Liver (tissue), 9 donors: ENCODE data around the gene SUCLA2. TPM values are rescaled to one million over a fixed set of nuclear protein-coding genes. Genes with fewer than 3 reads are reported as not detected.

Source experiments
- DNase-seq: peaks from one replicate; pipeline ENCODE4 v3.0.0-alpha.2; 2017; ENCODE audit warnings: low spot score
- H3K27ac ChIP-seq, 2 donors: one replicate each; pipeline ENCODE4 v1.7.0; 2013; ENCODE audit warnings: inconsistent platforms in 2 of 2, low read length in 2 of 2, control low read depth in 1 of 2, low read depth in 1 of 2, mild to moderate bottlenecking in 1 of 2
- H3K27me3 ChIP-seq, 4 donors: one replicate each; pipeline versions ENCODE4 v1.6.1 to v1.7.0; 2013; ENCODE audit warnings: low read length in 3 of 4, inconsistent platforms in 1 of 4, mild to moderate bottlenecking in 1 of 4, moderate library complexity in 1 of 4; ENCODE audit not compliant: control insufficient read depth in 4 of 4, insufficient read depth in 4 of 4
- H3K36me3 ChIP-seq, 4 donors: one replicate each; pipeline versions ENCODE4 v1.6.1 to v1.7.0; 2013; ENCODE audit warnings: low read length in 3 of 4, mild to moderate bottlenecking in 3 of 4, low read depth in 1 of 4, moderate library complexity in 1 of 4; ENCODE audit not compliant: control insufficient read depth in 4 of 4, insufficient read depth in 3 of 4
- H3K4me1 ChIP-seq, 4 donors: one replicate each; pipeline versions ENCODE4 v1.6.1 to v1.7.0; 2013; ENCODE audit warnings: low read length in 3 of 4, mild to moderate bottlenecking in 3 of 4, moderate library complexity in 1 of 4; ENCODE audit not compliant: control insufficient read depth in 4 of 4, insufficient read depth in 4 of 4
- H3K4me3 ChIP-seq, 3 donors: one replicate each; pipeline versions ENCODE4 v1.6.1 to v1.7.0; 2013; ENCODE audit warnings: low read length in 3 of 3, control low read depth in 1 of 3, low read depth in 1 of 3, mild to moderate bottlenecking in 1 of 3
- H3K9ac ChIP-seq, 2 donors: one replicate each; pipeline ENCODE4 v1.7.0; 2013; ENCODE audit warnings: low read length in 2 of 2, mild to moderate bottlenecking in 2 of 2, moderate library complexity in 2 of 2, control low read depth in 1 of 2, low read depth in 1 of 2
- H3K9me3 ChIP-seq, 4 donors: one replicate each; pipeline versions ENCODE4 v1.6.1 to v1.7.0; 2013; ENCODE audit warnings: low read length in 3 of 4; ENCODE audit not compliant: control insufficient read depth in 4 of 4
- EGR1 ChIP-seq, 2 donors: IDR thresholded peaks; 2 replicates each; pipeline ENCODE4 v1.6.1; 2016 to 2018; ENCODE audit warnings: antibody characterized with exemption in 2 of 2, low read depth in 2 of 2
- FOXA1 ChIP-seq: IDR thresholded peaks from 2 replicates; pipeline ENCODE4 v1.6.1; 2016; ENCODE audit warnings: antibody characterized with exemption
- FOXA2 ChIP-seq: IDR thresholded peaks from 2 replicates; pipeline ENCODE4 v1.6.1; 2016; ENCODE audit warnings: antibody characterized with exemption
- GABPA ChIP-seq, 2 donors: IDR thresholded peaks in 1 of 2; conservative IDR thresholded peaks in 1 of 2; 2 replicates each; pipeline ENCODE4 v1.6.1; 2016; ENCODE audit warnings: antibody characterized with exemption in 2 of 2, mild to moderate bottlenecking in 1 of 2, moderate library complexity in 1 of 2
- HNF4A ChIP-seq, 2 donors: conservative IDR thresholded peaks; 2 replicates each; pipeline ENCODE4 v1.6.1; 2016; ENCODE audit warnings: antibody characterized with exemption in 2 of 2, mild to moderate bottlenecking in 2 of 2
- HNF4G ChIP-seq: IDR thresholded peaks from 2 replicates; pipeline ENCODE4 v1.6.1; 2016; ENCODE audit warnings: antibody characterized with exemption
- JUND ChIP-seq, 2 donors: IDR thresholded peaks; 2 replicates each; pipeline ENCODE4 v1.6.1; 2016; ENCODE audit warnings: antibody characterized with exemption in 2 of 2
- RAD21 ChIP-seq, 2 donors: IDR thresholded peaks; 2 replicates each; pipeline ENCODE4 v1.6.1; 2016; ENCODE audit warnings: antibody characterized with exemption in 2 of 2, mild to moderate bottlenecking in 2 of 2
- RXRA ChIP-seq, 2 donors: IDR thresholded peaks; 2 replicates each; pipeline ENCODE4 v1.6.1; 2017 to 2018; ENCODE audit warnings: antibody characterized with exemption in 2 of 2, mild to moderate bottlenecking in 1 of 2
- SP1 ChIP-seq: IDR thresholded peaks from 2 replicates; pipeline ENCODE4 v1.6.1; 2018; ENCODE audit warnings: antibody characterized with exemption, mild to moderate bottlenecking
- TAF1 ChIP-seq: conservative IDR thresholded peaks from 2 replicates; pipeline ENCODE4 v1.6.1; 2016; ENCODE audit warnings: antibody characterized with exemption, mild to moderate bottlenecking
- YY1 ChIP-seq: IDR thresholded peaks from 2 replicates; pipeline ENCODE4 v1.6.1; 2016; ENCODE audit warnings: antibody characterized with exemption, mild to moderate bottlenecking
- WGBS: extraction: QIAGEN DNeasy Blood & Tissue Kit; methylation state at CpG from one replicate; pipeline ENCODE4 v1.1.7; 2013; 5-methylcytosine and 5-hydroxymethylcytosine counted together
- polyA plus RNA-seq, 2 donors: library from polyadenylated mRNA; stranded (reverse) in 1 of 2; unstranded in 1 of 2; fragments of 200-250 nt in 1 of 2; fragments of >200 nt in 1 of 2; fragmentation: Nextera tagmentation in 1 of 2; extraction: Ambion mirVana in 1 of 2; gene quantifications; one replicate each; pipeline versions ENCODE4 v1.2.1 to v1.2.3, GENCODE V29; 2013 to 2015
- total RNA-seq, 2 donors: library from RNA; depleted of rRNA; stranded (reverse); fragments of >200 nt; gene quantifications; one replicate each; pipeline ENCODE4 v1.2.3, GENCODE V29; 2014
- TF ChIP-seq, protein P1 (sequence below): IDR thresholded peaks from 2 replicates; pipeline ENCODE4 v1.6.1; 2016; ENCODE audit warnings: antibody characterized with exemption
- TF ChIP-seq, protein P2 (sequence below): IDR thresholded peaks from 2 replicates; pipeline ENCODE4 v1.6.1; 2016; ENCODE audit warnings: antibody characterized with exemption
- TF ChIP-seq, protein P3 (sequence below): IDR thresholded peaks from 2 replicates; pipeline ENCODE4 v1.6.1; 2016; ENCODE audit warnings: antibody characterized with exemption
- TF ChIP-seq, protein P4 (sequence below): fragments of 150-350 bp; IDR thresholded peaks from 2 replicates; pipeline ENCODE4 v1.5.1; 2017; ENCODE audit warnings: improper control_type of control experiment, low read depth, low read length; ENCODE audit not compliant: missing input control
- donor health status: healthy.
- donor health status: healthy.
- donor health status: healthy.
- donor health status: healthy.
- donor health status: healthy.

The SUCLA2 gene
- total and polyA plus RNA-seq, 4 donors = 22.0 to 27.1 (median 26.0) TPM

DNA sequence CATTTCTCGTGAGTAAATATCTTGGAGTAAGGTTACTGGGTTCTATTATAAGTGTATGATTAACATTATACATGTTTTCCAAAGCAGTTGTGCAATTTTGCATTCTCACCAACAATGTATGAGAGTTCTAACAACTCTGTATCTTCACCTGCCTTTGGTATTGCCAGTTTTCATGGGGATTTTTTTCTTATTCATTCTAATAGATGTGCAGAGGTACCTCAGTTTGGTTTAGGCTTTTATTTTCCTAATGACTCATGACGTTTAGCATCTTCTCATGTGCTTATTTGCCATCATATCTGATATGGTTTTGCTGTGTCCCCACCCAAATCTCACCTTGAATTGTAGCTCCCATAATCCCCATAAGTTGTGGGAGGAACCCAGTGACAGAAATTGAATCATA, 28.8 kb upstream of the SUCLA2 start:
- H3K36me3 ChIP-seq = no peaks in the 10 kb centered on the region
- 51% methylated on average over 2 of the region's 2 CpGs for WGBS
- no peak overlapping the region for H3K9ac ChIP-seq
- no peaks in the 10 kb centered on the region for H3K27me3 ChIP-seq
- no peaks in the 10 kb centered on the region for H3K4me1 ChIP-seq
- H3K4me3 ChIP-seq = no peak overlapping the region
- H3K27ac ChIP-seq = no peak overlapping the region
- no peak for DNase-seq
- H3K9me3 ChIP-seq = no peaks in the 10 kb centered on the region
- TF ChIP-seq FOXA2 (no peak), FOXA1 (no peak), RXRA (IDR thresholded peaks at IDR 0.05) (no peak), YY1 (no peak), HNF4G (no peak), GABPA (IDR thresholded peaks at IDR 0.05 in 1 of 2, conservative IDR thresholded peaks at IDR 0.05 in 1 of 2) (no peak), TAF1 (no peak), RAD21 (IDR thresholded peaks at IDR 0.05) (no peak), JUND (IDR thresholded peaks at IDR 0.05) (no peak), HNF4A (conservative IDR thresholded peaks at IDR 0.05) (no peak)
- TF ChIP-seq, protein P1, sequence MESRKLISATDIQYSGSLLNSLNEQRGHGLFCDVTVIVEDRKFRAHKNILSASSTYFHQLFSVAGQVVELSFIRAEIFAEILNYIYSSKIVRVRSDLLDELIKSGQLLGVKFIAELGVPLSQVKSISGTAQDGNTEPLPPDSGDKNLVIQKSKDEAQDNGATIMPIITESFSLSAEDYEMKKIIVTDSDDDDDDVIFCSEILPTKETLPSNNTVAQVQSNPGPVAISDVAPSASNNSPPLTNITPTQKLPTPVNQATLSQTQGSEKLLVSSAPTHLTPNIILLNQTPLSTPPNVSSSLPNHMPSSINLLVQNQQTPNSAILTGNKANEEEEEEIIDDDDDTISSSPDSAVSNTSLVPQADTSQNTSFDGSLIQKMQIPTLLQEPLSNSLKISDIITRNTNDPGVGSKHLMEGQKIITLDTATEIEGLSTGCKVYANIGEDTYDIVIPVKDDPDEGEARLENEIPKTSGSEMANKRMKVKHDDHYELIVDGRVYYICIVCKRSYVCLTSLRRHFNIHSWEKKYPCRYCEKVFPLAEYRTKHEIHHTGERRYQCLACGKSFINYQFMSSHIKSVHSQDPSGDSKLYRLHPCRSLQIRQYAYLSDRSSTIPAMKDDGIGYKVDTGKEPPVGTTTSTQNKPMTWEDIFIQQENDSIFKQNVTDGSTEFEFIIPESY = no peak
- TF ChIP-seq, protein P2, sequence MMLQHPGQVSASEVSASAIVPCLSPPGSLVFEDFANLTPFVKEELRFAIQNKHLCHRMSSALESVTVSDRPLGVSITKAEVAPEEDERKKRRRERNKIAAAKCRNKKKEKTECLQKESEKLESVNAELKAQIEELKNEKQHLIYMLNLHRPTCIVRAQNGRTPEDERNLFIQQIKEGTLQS = no peak

DNA sequence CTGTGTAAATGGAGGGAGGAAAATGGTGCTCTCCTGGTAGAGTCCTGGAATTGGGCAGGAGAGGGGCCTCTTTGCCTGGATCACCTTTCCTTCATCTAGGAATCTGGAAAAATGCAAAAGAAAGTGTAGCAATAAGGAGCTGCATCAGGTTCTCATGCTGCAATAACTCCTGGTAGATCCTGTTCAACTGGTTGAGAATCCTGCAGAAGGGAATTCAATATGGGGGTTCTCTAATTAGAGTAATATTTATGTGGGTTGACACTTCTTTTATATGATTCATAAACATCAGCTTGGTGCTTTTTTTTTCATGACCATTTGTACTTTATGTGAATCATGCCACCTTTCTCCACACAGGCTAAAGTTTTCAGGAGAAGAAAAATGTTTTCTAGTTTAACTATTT, 27.0 kb upstream of the SUCLA2 start:
- Histone ChIP-seq H3K9ac (no peak overlapping the region), H3K9me3 (no peaks in the 10 kb centered on the region), H3K36me3 (no peaks in the 10 kb centered on the region), H3K4me1 (no peaks in the 10 kb centered on the region), H3K4me3 (no peak overlapping the region), H3K27me3 (no peaks in the 10 kb centered on the region), H3K27ac (no peak overlapping the region)
- no peak for DNase-seq
- TF ChIP-seq, protein P3, sequence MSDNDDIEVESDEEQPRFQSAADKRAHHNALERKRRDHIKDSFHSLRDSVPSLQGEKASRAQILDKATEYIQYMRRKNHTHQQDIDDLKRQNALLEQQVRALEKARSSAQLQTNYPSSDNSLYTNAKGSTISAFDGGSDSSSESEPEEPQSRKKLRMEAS = no peak
- TF ChIP-seq EGR1 (IDR thresholded peaks at IDR 0.05; ENCODE audit: low read depth in 2 of 2) (no peak), HNF4G (no peak), RAD21 (IDR thresholded peaks at IDR 0.05) (no peak), GABPA (IDR thresholded peaks at IDR 0.05 in 1 of 2, conservative IDR thresholded peaks at IDR 0.05 in 1 of 2) (no peak), YY1 (no peak), FOXA2 (no peak), SP1 (no peak), HNF4A (conservative IDR thresholded peaks at IDR 0.05) (no peak), FOXA1 (no peak), TAF1 (no peak), RXRA (IDR thresholded peaks at IDR 0.05) (no peak)
- TF ChIP-seq, protein P4, sequence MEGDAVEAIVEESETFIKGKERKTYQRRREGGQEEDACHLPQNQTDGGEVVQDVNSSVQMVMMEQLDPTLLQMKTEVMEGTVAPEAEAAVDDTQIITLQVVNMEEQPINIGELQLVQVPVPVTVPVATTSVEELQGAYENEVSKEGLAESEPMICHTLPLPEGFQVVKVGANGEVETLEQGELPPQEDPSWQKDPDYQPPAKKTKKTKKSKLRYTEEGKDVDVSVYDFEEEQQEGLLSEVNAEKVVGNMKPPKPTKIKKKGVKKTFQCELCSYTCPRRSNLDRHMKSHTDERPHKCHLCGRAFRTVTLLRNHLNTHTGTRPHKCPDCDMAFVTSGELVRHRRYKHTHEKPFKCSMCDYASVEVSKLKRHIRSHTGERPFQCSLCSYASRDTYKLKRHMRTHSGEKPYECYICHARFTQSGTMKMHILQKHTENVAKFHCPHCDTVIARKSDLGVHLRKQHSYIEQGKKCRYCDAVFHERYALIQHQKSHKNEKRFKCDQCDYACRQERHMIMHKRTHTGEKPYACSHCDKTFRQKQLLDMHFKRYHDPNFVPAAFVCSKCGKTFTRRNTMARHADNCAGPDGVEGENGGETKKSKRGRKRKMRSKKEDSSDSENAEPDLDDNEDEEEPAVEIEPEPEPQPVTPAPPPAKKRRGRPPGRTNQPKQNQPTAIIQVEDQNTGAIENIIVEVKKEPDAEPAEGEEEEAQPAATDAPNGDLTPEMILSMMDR = no peak
- TF ChIP-seq, protein P2 = no peak
- TF ChIP-seq, protein P1 = no peak
